ENCODE results near the gene AHNAK.

DNA sequence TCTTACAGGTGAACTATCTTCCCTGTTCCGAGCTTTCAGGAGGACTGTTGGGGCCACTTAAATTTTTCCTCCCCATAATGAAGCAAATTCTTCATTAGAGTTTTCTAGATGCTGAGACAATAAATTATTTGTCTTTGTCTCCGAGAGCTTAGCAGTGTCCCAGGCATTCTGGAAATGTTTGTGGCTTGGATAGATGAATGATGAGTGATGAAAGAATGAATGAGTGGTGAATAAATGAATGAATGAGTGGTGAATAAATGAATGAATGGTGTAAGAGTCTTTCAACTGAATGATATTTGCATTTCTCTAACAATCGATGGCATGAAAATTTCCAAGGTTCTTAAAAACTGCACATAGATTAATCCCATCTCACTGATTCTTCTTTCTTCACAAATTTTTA, 52.8 kb downstream of the AHNAK start:
- TF ChIP-seq, protein P1, sequence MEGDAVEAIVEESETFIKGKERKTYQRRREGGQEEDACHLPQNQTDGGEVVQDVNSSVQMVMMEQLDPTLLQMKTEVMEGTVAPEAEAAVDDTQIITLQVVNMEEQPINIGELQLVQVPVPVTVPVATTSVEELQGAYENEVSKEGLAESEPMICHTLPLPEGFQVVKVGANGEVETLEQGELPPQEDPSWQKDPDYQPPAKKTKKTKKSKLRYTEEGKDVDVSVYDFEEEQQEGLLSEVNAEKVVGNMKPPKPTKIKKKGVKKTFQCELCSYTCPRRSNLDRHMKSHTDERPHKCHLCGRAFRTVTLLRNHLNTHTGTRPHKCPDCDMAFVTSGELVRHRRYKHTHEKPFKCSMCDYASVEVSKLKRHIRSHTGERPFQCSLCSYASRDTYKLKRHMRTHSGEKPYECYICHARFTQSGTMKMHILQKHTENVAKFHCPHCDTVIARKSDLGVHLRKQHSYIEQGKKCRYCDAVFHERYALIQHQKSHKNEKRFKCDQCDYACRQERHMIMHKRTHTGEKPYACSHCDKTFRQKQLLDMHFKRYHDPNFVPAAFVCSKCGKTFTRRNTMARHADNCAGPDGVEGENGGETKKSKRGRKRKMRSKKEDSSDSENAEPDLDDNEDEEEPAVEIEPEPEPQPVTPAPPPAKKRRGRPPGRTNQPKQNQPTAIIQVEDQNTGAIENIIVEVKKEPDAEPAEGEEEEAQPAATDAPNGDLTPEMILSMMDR (IDR thresholded peaks at IDR 0.05): no peak
- TF ChIP-seq EP300 (IDR thresholded peaks at IDR 0.05) (no peak), POLR2AphosphoS5 (IDR thresholded peaks at IDR 0.05) (no peak)

All from esophagus muscularis mucosa (tissue), 4 donors.